ENCODE measurements around the gene HNRNPA0.

HNRNPA0 gene

GRCh38 chr5:137716337-137716736, 37.8 kb downstream of the HNRNPA0 start:
- DNase-seq, result no peak

GRCh38 chr5:137715456-137715855, 38.7 kb downstream of the HNRNPA0 start:
- no peak for DNase-seq

- no peak for DNase-seq
Observed at GRCh38 chr5:137714946-137715345, 39.2 kb downstream of the HNRNPA0 start.

GRCh38 chr5:137714494-137714893, 39.7 kb downstream of the HNRNPA0 start:
- DNase-seq, result no peak

GRCh38 chr5:137712139-137712667, 42.0 kb downstream of the HNRNPA0 start:
- DNase-seq, result no peak

- DNase-seq, result no peak
Observed at GRCh38 chr5:137710086-137710485, 44.1 kb downstream of the HNRNPA0 start.

GRCh38 chr5:137708796-137709559, 45.2 kb downstream of the HNRNPA0 start:
- no peak for DNase-seq

GRCh38 chr5:137708062-137708461, 46.1 kb downstream of the HNRNPA0 start:
- DNase-seq, result no peak

GRCh38 chr5:137706841-137707240, 47.3 kb downstream of the HNRNPA0 start:
- no peak for DNase-seq

- no peak for DNase-seq
Observed at GRCh38 chr5:137705106-137705505, 49.1 kb downstream of the HNRNPA0 start.

- DNase-seq, result no peak
Observed at GRCh38 chr5:137703565-137703964, 50.6 kb downstream of the HNRNPA0 start.

- DNase-seq, result no peak
Observed at GRCh38 chr5:137700282-137700680, 53.9 kb downstream of the HNRNPA0 start.

GRCh38 chr5:137699336-137700281, 54.6 kb downstream of the HNRNPA0 start:
- no peak for DNase-seq

- DNase-seq, result no peak
Observed at GRCh38 chr5:137696481-137696880, 57.7 kb downstream of the HNRNPA0 start.

- DNase-seq, result no peak
Observed at GRCh38 chr5:137695651-137696428, 58.3 kb downstream of the HNRNPA0 start.

All from NCI-H1105 (cell line).